Left lung (tissue), 10 donors: ENCODE results near the gene TUBB3. TPM values are rescaled to one million over a fixed set of nuclear protein-coding genes. Genes with fewer than 3 reads are reported as not detected.

Source experiments
- ATAC-seq: fragments of 200-7000 bp; cut with Tn5 transposase; one replicate; pipeline ENCODE4 v1.9.1; 2020; ENCODE audit warnings: moderate library complexity
- DNase-seq, 4 donors: peaks; one replicate each; pipeline ENCODE4 v3.0.0-alpha.2; 2013 to 2020
- H3K27ac ChIP-seq, 2 donors: fragments of 200-600 bp; sonication (generic) in 1 of 2; one replicate each; pipeline versions ENCODE4 v1.5.0 to v1.8.0; 2020 to 2021
- H3K27me3 ChIP-seq, 2 donors: fragments of 200-600 bp; sonication (generic) in 1 of 2; one replicate each; pipeline versions ENCODE4 v1.5.0 to v1.8.0; 2020 to 2021
- H3K36me3 ChIP-seq, 2 donors: fragments of 200-600 bp; sonication (generic) in 1 of 2; one replicate each; pipeline versions ENCODE4 v1.5.0 to v1.8.0; 2020 to 2021
- H3K4me1 ChIP-seq, 2 donors: fragments of 200-600 bp; one replicate each; pipeline ENCODE4 v1.8.0; 2021
- H3K4me3 ChIP-seq, 2 donors: fragments of 200-600 bp; sonication (generic) in 1 of 2; one replicate each; pipeline versions ENCODE4 v1.5.0 to v1.8.0; 2020 to 2021; ENCODE audit warnings: mild to moderate bottlenecking in 1 of 2
- H3K9me3 ChIP-seq, 2 donors: fragments of 200-600 bp; sonication (generic) in 1 of 2; one replicate each; pipeline versions ENCODE4 v1.5.0 to v1.8.0; 2020 to 2021
- CTCF ChIP-seq, 2 donors: fragments of 200-600 bp; sonication (generic) in 1 of 2; IDR thresholded peaks; one replicate each; pipeline versions ENCODE4 v1.5.0 to v1.8.0; 2021; ENCODE audit warnings: antibody characterized with exemption in 2 of 2
- intact Hi-C, 2 donors: fragments of 100-400 bp; cut with DNase I; formaldehyde crosslinking; loops; one replicate each; pipeline versions ENCODE4 v1.11.2 to v1.14.2; 2022
- polyA plus RNA-seq, 6 donors: library from polyadenylated mRNA; unstranded; fragments of 120-200 nt; gene quantifications; one replicate each; pipeline ENCODE4 v1.2.1, GENCODE V29; 2013; ENCODE audit not compliant: insufficient read length in 6 of 6
- total RNA-seq, 2 donors: library from RNA; stranded (reverse); fragmentation: NEBNext Ultra II Directional; extraction: Animal tissue kit (Norgen Biotek cat#: 25700); gene quantifications; one replicate each; pipeline ENCODE4 v1.2.1, GENCODE V29; 2021
- donor health status: DM: no; HTN: yes; CAD: no.
- donor health status: DM: no; HTN: no; CAD: no.

The TUBB3 gene
- total and polyA plus RNA-seq, 8 donors = 2.7 to 54.2 (median 8.3) TPM

- TF ChIP-seq CTCF (IDR thresholded peaks at IDR 0.05) = no peak
- DNase-seq (no peak), ATAC-seq (no peak)
- Histone ChIP-seq H3K9me3 (no peaks in the 10 kb centered on the region), H3K4me1 (peaks cover 43 to 77% of the 10 kb centered on the region in 2 donors), H3K27ac (no peak overlapping the region), H3K4me3 (no peak overlapping the region), H3K27me3 (peaks cover 6 to 81% of the 10 kb centered on the region in 2 donors), H3K36me3 (no peaks in the 10 kb centered on the region)
- intact Hi-C loops = no loop called here
Observed at GRCh38 chr16:89920723-89921122, 2.4 kb upstream of the TUBB3 start.

- Histone ChIP-seq H3K4me3 (peak overlapping the region in 1 of 2 donors; percentile 61), H3K4me1 (peaks cover 45 to 82% of the 10 kb centered on the region in 2 donors), H3K27me3 (peaks cover 6 to 86% of the 10 kb centered on the region in 2 donors), H3K36me3 (no peaks in the 10 kb centered on the region), H3K27ac (peak overlapping the region; percentile 86 to 96), H3K9me3 (no peaks in the 10 kb centered on the region)
- TF ChIP-seq CTCF (IDR thresholded peaks at IDR 0.05) = no peak
- no peak for ATAC-seq
- intact Hi-C loops = no loop called here
- DNase-seq = peak in 1 of 4 donors; percentile 72
Observed at GRCh38 chr16:89921131-89921701, 1.9 kb upstream of the TUBB3 start.

- peak in 2 of 4 donors; percentile 90 to 92 for DNase-seq
- Histone ChIP-seq H3K27ac (peak overlapping the region; percentile 86 to 96), H3K4me1 (peaks cover 45 to 87% of the 10 kb centered on the region in 2 donors), H3K9me3 (no peaks in the 10 kb centered on the region), H3K36me3 (no peaks in the 10 kb centered on the region), H3K27me3 (peaks cover 6 to 93% of the 10 kb centered on the region in 2 donors), H3K4me3 (peak overlapping the region; percentile 61)
- intact Hi-C loops = no loop called here
- peak; percentile 62 for ATAC-seq
- no peak for TF ChIP-seq CTCF (IDR thresholded peaks at IDR 0.05)
Observed at GRCh38 chr16:89921702-89922476, 1.3 kb upstream of the TUBB3 start.

- no peaks in the 10 kb centered on the region for H3K9me3 ChIP-seq
Observed at GRCh38 chr16:89922477-89922883, 662 bp upstream of the TUBB3 start.

More at GRCh38 chr16:89922477-89922883, 662 bp upstream of the TUBB3 start:
- H3K27ac ChIP-seq = peak overlapping the region; percentile 86 to 96
- TF ChIP-seq CTCF (IDR thresholded peaks at IDR 0.05) = no peak
- ATAC-seq (peak; percentile 50), DNase-seq (peak in 2 of 4 donors; percentile 88)
- H3K4me3 ChIP-seq = peak overlapping the region; percentile 61
- peaks cover 6 to 99% of the 10 kb centered on the region in 2 donors for H3K27me3 ChIP-seq
- peaks cover 45 to 85% of the 10 kb centered on the region in 2 donors for H3K4me1 ChIP-seq
- intact Hi-C loops = no loop called here
- no peaks in the 10 kb centered on the region for H3K36me3 ChIP-seq
